Endothelial cell of umbilical vein (primary cell): Measurements from ENCODE around the gene PGAP3.

Experiments
- POLR2A ChIP-seq: IDR thresholded peaks from 2 replicates; pipeline ENCODE4 v1.6.1; 2012; ENCODE audit warnings: low read depth, mild to moderate bottlenecking, control low read depth, low read length
- TF ChIP-seq, protein P1 (sequence below), 2 donors: IDR thresholded peaks; 1 replicate in 1 of 2; 2 replicates in 1 of 2; pipeline ENCODE4 v1.5.1; 2011; ENCODE audit warnings: low read length in 2 of 2, mild to moderate bottlenecking in 2 of 2, moderate library complexity in 2 of 2, control low read depth in 1 of 2, inconsistent platforms in 1 of 2, low read depth in 1 of 2; ENCODE audit not compliant: insufficient read depth in 1 of 2; ENCODE audit errors: extremely low read depth in 1 of 2
- TF ChIP-seq, protein P2 (sequence below): IDR thresholded peaks from 2 replicates; pipeline ENCODE4 v1.6.1; 2011; ENCODE audit not compliant: insufficient read depth, insufficient read length

DNA sequence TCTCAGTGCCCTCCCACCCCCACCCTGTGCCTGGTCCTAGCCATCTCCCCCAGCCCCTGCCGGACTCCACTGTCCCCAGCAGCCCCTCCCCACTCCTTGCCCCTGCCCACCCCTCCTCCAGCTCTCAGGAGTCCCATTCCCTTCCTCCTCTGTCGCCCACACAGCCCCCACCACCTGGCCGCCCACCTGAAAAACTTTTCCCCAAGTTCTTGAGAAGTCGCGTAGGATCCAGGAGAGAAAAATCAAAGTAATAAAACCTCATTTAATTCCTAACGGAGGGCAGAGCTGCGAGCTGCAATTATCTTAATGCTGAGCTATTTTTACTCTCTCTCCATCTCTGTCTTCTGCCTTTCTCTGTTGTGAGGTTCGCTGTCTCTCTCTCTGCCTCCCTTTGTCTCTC lies 63.5 kb downstream of the PGAP3 start:
- TF ChIP-seq, protein P1, sequence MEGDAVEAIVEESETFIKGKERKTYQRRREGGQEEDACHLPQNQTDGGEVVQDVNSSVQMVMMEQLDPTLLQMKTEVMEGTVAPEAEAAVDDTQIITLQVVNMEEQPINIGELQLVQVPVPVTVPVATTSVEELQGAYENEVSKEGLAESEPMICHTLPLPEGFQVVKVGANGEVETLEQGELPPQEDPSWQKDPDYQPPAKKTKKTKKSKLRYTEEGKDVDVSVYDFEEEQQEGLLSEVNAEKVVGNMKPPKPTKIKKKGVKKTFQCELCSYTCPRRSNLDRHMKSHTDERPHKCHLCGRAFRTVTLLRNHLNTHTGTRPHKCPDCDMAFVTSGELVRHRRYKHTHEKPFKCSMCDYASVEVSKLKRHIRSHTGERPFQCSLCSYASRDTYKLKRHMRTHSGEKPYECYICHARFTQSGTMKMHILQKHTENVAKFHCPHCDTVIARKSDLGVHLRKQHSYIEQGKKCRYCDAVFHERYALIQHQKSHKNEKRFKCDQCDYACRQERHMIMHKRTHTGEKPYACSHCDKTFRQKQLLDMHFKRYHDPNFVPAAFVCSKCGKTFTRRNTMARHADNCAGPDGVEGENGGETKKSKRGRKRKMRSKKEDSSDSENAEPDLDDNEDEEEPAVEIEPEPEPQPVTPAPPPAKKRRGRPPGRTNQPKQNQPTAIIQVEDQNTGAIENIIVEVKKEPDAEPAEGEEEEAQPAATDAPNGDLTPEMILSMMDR (IDR thresholded peaks at IDR 0.05; ENCODE audit: extremely low read depth in 1 of 2, insufficient read depth in 1 of 2, low read depth in 1 of 2, low read length in 2 of 2): no peak
- TF ChIP-seq POLR2A: no peak
- TF ChIP-seq, protein P2, sequence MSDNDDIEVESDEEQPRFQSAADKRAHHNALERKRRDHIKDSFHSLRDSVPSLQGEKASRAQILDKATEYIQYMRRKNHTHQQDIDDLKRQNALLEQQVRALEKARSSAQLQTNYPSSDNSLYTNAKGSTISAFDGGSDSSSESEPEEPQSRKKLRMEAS: no peak
